GM12878 (cell line): ENCODE results near the gene GCKR. TPM values are rescaled to one million over a fixed set of nuclear protein-coding genes. Genes with fewer than 3 reads are reported as not detected.

Source experiments
- ATAC-seq: fragments of 200-7000 bp; cut with Tn5 transposase; 3 replicates; pipeline ENCODE4 v1.9.1; 2020; ENCODE audit warnings: mild to moderate bottlenecking, moderate library complexity
- BruUV-seq: library from RNA; stranded (reverse); fragments of 400-500 nt; replicated peaks from 2 replicates; lab custom pipeline; 2021; lab: Mats Ljungman, UMichigan
- CTCF ChIA-PET: fragments of 300-600 bp; sonication (Branson Sonifier 250); formaldehyde crosslinking; extraction: SDS; loops from one replicate; lab custom pipeline; 2021; ENCODE audit warnings: inconsistent platforms; lab: Yijun Ruan, JAX
- POLR2A ChIA-PET: fragments of 350-600 bp; formaldehyde crosslinking; extraction: SDS; loops from one replicate; lab custom pipeline; 2021; ENCODE audit warnings: inconsistent platforms; lab: Charles Lee
- RAD21 ChIA-PET: fragments of 300-600 bp; sonication (Branson Sonifier 250); formaldehyde crosslinking; loops from one replicate; lab custom pipeline; 2023; ENCODE audit warnings: antibody characterized with exemption; ENCODE audit not compliant: unreplicated experiment; lab: Charles Lee
- SMC1A ChIA-PET: fragments of 300-600 bp; sonication (Branson Sonifier 250); formaldehyde crosslinking; loops from one replicate; lab custom pipeline; 2023; ENCODE audit not compliant: unreplicated experiment, uncharacterized antibody; lab: Charles Lee
- DNase-seq: peaks from one replicate; pipeline ENCODE4 v3.0.0-alpha.2; 2011; ENCODE audit warnings: low read depth, low spot score
- FAIRE-seq: peaks from 3 replicates; lab custom pipeline; 2011; peaks lifted over from hg19 to GRCh38; lab: Jason Lieb, UNC
- H2AFZ ChIP-seq: 2 replicates; pipeline ENCODE4 v1.6.0; 2011; ENCODE audit warnings: low read depth, low read length, control low read depth; ENCODE audit not compliant: control insufficient read depth
- H3K27ac ChIP-seq: 2 replicates; pipeline ENCODE4 v1.5.1; 2011; ENCODE audit warnings: control low read depth; ENCODE audit not compliant: control insufficient read depth, insufficient read depth
- H3K27me3 ChIP-seq, 2 experiments: replicated peaks in 1 of 2; 2 replicates each; pipeline versions ENCODE4 v1.6.0 to v1.6.1; 2011; ENCODE audit warnings: low read length in 1 of 2; ENCODE audit not compliant: control insufficient read depth in 2 of 2, insufficient read depth in 2 of 2
- H3K36me3 ChIP-seq, 2 experiments: 2 replicates each; pipeline ENCODE4 v1.5.1; 2011; ENCODE audit warnings: low read length in 1 of 2; ENCODE audit not compliant: control insufficient read depth in 2 of 2, insufficient read depth in 2 of 2
- H3K4me1 ChIP-seq: 2 replicates; pipeline ENCODE4 v1.6.1; 2011; ENCODE audit warnings: mild to moderate bottlenecking, low read length, moderate library complexity, mixed read lengths; ENCODE audit not compliant: control insufficient read depth, insufficient read depth
- H3K4me2 ChIP-seq: 2 replicates; pipeline ENCODE4 v1.6.0; 2011; ENCODE audit warnings: control low read depth; ENCODE audit not compliant: control insufficient read depth, insufficient read depth
- H3K4me3 ChIP-seq: fragments of 200-600 bp; sonication (generic); 2 replicates; pipeline ENCODE4 v1.5.1; 2016
- H3K79me2 ChIP-seq: 2 replicates; pipeline ENCODE4 v1.6.0; 2011; ENCODE audit warnings: low read length; ENCODE audit not compliant: control insufficient read depth, insufficient read depth
- H3K9ac ChIP-seq: 2 replicates; pipeline ENCODE4 v1.8.0; 2011; ENCODE audit warnings: low read length, control low read depth, mixed read lengths; ENCODE audit not compliant: control insufficient read depth, insufficient read depth
- H3K9me3 ChIP-seq: replicated peaks from 3 replicates; pipeline ENCODE4 v1.5.1; 2011; ENCODE audit warnings: mild to moderate bottlenecking, low read length; ENCODE audit not compliant: control insufficient read depth, insufficient read depth
- H4K20me1 ChIP-seq: 2 replicates; pipeline ENCODE4 v1.6.0; 2011; ENCODE audit not compliant: control insufficient read depth, insufficient read depth
- FOXK2 ChIP-seq: fragments of 450-650 bp; IDR thresholded peaks from 2 replicates; pipeline ENCODE4 v1.6.1; 2017; ENCODE audit warnings: mild to moderate bottlenecking, moderate library complexity
- NFYA ChIP-seq: IDR thresholded peaks from 2 replicates; pipeline ENCODE4 v1.6.1; 2011; ENCODE audit warnings: low read depth, mild to moderate bottlenecking, low read length, improper control_type of control experiment, borderline replicate concordance
- NR2F1 ChIP-seq: fragments of 450-650 bp; conservative IDR thresholded peaks from 2 replicates; pipeline ENCODE4 v1.6.1; 2017; ENCODE audit warnings: mild to moderate bottlenecking
- POLR2AphosphoS2 ChIP-seq: IDR thresholded peaks from 2 replicates; pipeline ENCODE4 v1.6.1; 2011; ENCODE audit warnings: low read depth, mild to moderate bottlenecking, low read length, improper control_type of control experiment, moderate library complexity
- SP1 ChIP-seq: IDR thresholded peaks from one replicate; pipeline ENCODE4 v1.6.1; 2011; ENCODE audit warnings: low read depth, low read length
- TAF1 ChIP-seq: IDR thresholded peaks from 2 replicates; pipeline ENCODE4 v1.6.1; 2011; ENCODE audit warnings: mild to moderate bottlenecking, low read depth, low read length, borderline replicate concordance
- whole genome bisulfite sequencing: methylation state at CpG from one replicate; pipeline ENCODE4 v1.1.6; 2016; ENCODE audit warnings: low lambda C conversion rate; ENCODE audit not compliant: insufficient replicate concordance, insufficient coverage; ENCODE audit errors: missing lambda C conversion rate; 5-methylcytosine and 5-hydroxymethylcytosine counted together
- in situ Hi-C: fragments of 300-500 bp; cut with MboI; formaldehyde crosslinking; loops from 9 replicates; pipeline ENCODE4 v1.14.3; 2018; ENCODE audit warnings: mixed read lengths
- intact Hi-C: fragments of 100-400 bp; cut with micrococcal nuclease; formaldehyde crosslinking; loops from one replicate; pipeline ENCODE4 v1.14.2; 2022; ENCODE audit not compliant: unreplicated experiment
- polyA plus RNA-seq, 11 experiments: library from polyadenylated mRNA; depleted of rRNA in 4 of 11; unstranded in 6 of 11; stranded (reverse) in 5 of 11; fragments of >200 nt; fragmentation: Nextera tagmentation in 4 of 11; fragmentation: Illumina TruSeq in 1 of 11; extraction: Ambion mirVana in 4 of 11; extraction: Trizol in 1 of 11; gene quantifications; 1 replicate in 1 of 11; 2 replicates in 10 of 11; pipeline versions ENCODE4 v1.2.1 to v1.2.3, GENCODE V29; 2011 to 2016; ENCODE audit warnings: inconsistent platforms in 2 of 11, missing spikeins in 2 of 11, low read depth in 1 of 11
- total RNA-seq, 4 experiments: library from RNA; depleted of rRNA in 3 of 4; stranded (reverse); fragments of >200 nt in 3 of 4; fragmentation: Illumina TruSeq in 1 of 4; extraction: Trizol in 1 of 4; gene quantifications; 2 replicates each; pipeline versions ENCODE4 v1.2.1 to v1.2.3, GENCODE V29; 2013 to 2021
- TF ChIP-seq, protein P1 (sequence below), 3 experiments: IDR thresholded peaks in 2 of 3; conservative IDR thresholded peaks in 1 of 3; 2 replicates each; pipeline ENCODE4 v1.5.1; 2011; ENCODE audit warnings: low read depth in 3 of 3, low read length in 3 of 3, mild to moderate bottlenecking in 3 of 3, control low read depth in 2 of 3, moderate library complexity in 2 of 3, inconsistent platforms in 1 of 3, mixed read lengths in 1 of 3; ENCODE audit not compliant: control insufficient read depth in 2 of 3, insufficient read depth in 1 of 3; ENCODE audit errors: extremely low read depth in 1 of 3
- TF ChIP-seq, protein P2 (sequence below): fragments of 450-650 bp; IDR thresholded peaks from 2 replicates; pipeline ENCODE4 v1.6.1; 2017; ENCODE audit warnings: mild to moderate bottlenecking, moderate library complexity
- TF ChIP-seq, protein P3 (sequence below): fragments of 450-650 bp; conservative IDR thresholded peaks from 2 replicates; pipeline ENCODE4 v1.6.1; 2017; ENCODE audit warnings: mild to moderate bottlenecking, moderate library complexity
- TF ChIP-seq, protein P4 (sequence below): fragments of 450-650 bp; IDR thresholded peaks from 2 replicates; pipeline ENCODE4 v1.6.1; 2018; ENCODE audit warnings: borderline replicate concordance, mild to moderate bottlenecking; ENCODE audit not compliant: partially characterized antibody

GCKR gene
- total and polyA plus RNA-seq, 10 of the 15 experiments (the other 5 are each of a cell fraction or from before 2014, with no cell fraction given), result not detected

DNA sequence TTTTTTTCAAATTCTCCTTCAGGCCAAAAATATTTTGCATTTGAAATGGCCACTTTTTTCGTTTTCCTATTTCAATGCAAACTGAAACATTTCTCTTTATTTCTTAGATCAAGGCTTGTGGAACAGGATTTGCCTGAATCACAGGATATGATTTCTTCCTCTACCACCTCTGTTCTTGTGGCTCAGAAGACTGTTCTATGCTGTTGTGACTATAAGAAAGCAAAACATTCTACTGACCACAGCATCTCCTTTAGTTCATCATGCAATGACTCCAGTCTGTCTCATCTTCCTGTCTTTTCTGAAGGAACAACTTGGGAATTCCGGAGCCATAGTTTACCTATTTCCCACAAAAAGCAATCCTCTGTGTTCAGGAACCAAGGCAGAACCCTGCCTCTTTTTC is 70.0 kb downstream of the GCKR start:
- Histone ChIP-seq H3K4me2 (no peak overlapping the region), H3K27me3 (no peaks in the 10 kb centered on the region; a peak in 1 of 4 replicates), H3K79me2 (no peaks in the 10 kb centered on the region), H2AFZ (no peak overlapping the region), H4K20me1 (no peaks in the 10 kb centered on the region), H3K27ac (no peak overlapping the region), H3K36me3 (no peaks in the 10 kb centered on the region), H3K9ac (no peak overlapping the region), H3K9me3 (no peaks in the 10 kb centered on the region; the same call in 2 of the 3 replicates), H3K4me1 (no peaks in the 10 kb centered on the region), H3K4me3 (no peak overlapping the region)
- no TSS peak for BruUV-seq
- in situ Hi-C loops, result no loop called here
- SMC1A ChIA-PET, result interaction anchor here (0.5 to 1.0 kb wide), 2 partner anchors 12 to 721 kb away, joined by 3 read pairs; no protein-coding TSS in a partner anchor
- RAD21 ChIA-PET, result no interaction called here
- POLR2A ChIA-PET, result no interaction called here
- 36% methylated on average over 2 of the region's 2 CpGs for WGBS
- FAIRE-seq (no peak), DNase-seq (no peak), ATAC-seq (no peak)
- CTCF ChIA-PET, result no interaction called here
- intact Hi-C loops, result no loop called here
- TF ChIP-seq POLR2AphosphoS2 (no peak), TAF1 (no peak), SP1 (no peak), NR2F1 (no peak), FOXK2 (no peak), NFYA (no peak)
- TF ChIP-seq, protein P1, sequence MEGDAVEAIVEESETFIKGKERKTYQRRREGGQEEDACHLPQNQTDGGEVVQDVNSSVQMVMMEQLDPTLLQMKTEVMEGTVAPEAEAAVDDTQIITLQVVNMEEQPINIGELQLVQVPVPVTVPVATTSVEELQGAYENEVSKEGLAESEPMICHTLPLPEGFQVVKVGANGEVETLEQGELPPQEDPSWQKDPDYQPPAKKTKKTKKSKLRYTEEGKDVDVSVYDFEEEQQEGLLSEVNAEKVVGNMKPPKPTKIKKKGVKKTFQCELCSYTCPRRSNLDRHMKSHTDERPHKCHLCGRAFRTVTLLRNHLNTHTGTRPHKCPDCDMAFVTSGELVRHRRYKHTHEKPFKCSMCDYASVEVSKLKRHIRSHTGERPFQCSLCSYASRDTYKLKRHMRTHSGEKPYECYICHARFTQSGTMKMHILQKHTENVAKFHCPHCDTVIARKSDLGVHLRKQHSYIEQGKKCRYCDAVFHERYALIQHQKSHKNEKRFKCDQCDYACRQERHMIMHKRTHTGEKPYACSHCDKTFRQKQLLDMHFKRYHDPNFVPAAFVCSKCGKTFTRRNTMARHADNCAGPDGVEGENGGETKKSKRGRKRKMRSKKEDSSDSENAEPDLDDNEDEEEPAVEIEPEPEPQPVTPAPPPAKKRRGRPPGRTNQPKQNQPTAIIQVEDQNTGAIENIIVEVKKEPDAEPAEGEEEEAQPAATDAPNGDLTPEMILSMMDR (IDR thresholded peaks at IDR 0.05 in 2 of 3, conservative IDR thresholded peaks at IDR 0.05 in 1 of 3; ENCODE audit: control insufficient read depth in 2 of 3, extremely low read depth in 1 of 3, insufficient read depth in 1 of 3, low read depth in 3 of 3, low read length in 3 of 3), result no peak
- TF ChIP-seq, protein P2, sequence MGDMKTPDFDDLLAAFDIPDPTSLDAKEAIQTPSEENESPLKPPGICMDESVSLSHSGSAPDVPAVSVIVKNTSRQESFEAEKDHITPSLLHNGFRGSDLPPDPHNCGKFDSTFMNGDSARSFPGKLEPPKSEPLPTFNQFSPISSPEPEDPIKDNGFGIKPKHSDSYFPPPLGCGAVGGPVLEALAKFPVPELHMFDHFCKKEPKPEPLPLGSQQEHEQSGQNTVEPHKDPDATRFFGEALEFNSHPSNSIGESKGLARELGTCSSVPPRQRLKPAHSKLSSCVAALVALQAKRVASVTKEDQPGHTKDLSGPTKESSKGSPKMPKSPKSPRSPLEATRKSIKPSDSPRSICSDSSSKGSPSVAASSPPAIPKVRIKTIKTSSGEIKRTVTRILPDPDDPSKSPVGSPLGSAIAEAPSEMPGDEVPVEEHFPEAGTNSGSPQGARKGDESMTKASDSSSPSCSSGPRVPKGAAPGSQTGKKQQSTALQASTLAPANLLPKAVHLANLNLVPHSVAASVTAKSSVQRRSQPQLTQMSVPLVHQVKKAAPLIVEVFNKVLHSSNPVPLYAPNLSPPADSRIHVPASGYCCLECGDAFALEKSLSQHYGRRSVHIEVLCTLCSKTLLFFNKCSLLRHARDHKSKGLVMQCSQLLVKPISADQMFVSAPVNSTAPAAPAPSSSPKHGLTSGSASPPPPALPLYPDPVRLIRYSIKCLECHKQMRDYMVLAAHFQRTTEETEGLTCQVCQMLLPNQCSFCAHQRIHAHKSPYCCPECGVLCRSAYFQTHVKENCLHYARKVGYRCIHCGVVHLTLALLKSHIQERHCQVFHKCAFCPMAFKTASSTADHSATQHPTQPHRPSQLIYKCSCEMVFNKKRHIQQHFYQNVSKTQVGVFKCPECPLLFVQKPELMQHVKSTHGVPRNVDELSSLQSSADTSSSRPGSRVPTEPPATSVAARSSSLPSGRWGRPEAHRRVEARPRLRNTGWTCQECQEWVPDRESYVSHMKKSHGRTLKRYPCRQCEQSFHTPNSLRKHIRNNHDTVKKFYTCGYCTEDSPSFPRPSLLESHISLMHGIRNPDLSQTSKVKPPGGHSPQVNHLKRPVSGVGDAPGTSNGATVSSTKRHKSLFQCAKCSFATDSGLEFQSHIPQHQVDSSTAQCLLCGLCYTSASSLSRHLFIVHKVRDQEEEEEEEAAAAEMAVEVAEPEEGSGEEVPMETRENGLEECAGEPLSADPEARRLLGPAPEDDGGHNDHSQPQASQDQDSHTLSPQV, result no peak
- TF ChIP-seq, protein P3, sequence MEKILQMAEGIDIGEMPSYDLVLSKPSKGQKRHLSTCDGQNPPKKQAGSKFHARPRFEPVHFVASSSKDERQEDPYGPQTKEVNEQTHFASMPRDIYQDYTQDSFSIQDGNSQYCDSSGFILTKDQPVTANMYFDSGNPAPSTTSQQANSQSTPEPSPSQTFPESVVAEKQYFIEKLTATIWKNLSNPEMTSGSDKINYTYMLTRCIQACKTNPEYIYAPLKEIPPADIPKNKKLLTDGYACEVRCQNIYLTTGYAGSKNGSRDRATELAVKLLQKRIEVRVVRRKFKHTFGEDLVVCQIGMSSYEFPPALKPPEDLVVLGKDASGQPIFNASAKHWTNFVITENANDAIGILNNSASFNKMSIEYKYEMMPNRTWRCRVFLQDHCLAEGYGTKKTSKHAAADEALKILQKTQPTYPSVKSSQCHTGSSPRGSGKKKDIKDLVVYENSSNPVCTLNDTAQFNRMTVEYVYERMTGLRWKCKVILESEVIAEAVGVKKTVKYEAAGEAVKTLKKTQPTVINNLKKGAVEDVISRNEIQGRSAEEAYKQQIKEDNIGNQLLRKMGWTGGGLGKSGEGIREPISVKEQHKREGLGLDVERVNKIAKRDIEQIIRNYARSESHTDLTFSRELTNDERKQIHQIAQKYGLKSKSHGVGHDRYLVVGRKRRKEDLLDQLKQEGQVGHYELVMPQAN, result no peak
- TF ChIP-seq, protein P4, sequence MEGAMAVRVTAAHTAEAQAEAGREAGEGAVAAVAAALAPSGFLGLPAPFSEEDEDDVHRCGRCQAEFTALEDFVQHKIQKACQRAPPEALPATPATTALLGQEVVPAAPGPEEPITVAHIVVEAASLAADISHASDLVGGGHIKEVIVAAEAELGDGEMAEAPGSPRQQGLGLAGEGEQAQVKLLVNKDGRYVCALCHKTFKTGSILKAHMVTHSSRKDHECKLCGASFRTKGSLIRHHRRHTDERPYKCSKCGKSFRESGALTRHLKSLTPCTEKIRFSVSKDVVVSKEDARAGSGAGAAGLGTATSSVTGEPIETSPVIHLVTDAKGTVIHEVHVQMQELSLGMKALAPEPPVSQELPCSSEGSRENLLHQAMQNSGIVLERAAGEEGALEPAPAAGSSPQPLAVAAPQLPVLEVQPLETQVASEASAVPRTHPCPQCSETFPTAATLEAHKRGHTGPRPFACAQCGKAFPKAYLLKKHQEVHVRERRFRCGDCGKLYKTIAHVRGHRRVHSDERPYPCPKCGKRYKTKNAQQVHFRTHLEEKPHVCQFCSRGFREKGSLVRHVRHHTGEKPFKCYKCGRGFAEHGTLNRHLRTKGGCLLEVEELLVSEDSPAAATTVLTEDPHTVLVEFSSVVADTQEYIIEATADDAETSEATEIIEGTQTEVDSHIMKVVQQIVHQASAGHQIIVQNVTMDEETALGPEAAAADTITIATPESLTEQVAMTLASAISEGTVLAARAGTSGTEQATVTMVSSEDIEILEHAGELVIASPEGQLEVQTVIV, result no peak
